Brain microvascular endothelial cell (primary cell): ENCODE data around the gene SPECC1.
A peak's percentile ranks its signal among the peaks of the same experiment; 100 is the strongest.

Experiments
- DNase-seq: peaks from one replicate; pipeline ENCODE4 v3.0.0-alpha.2; 2020
- H3K27ac ChIP-seq: fragments of 250-450 bp; sonication (Bioruptor Pico); 2 replicates; pipeline ENCODE4 v1.5.1; 2020; ENCODE audit warnings: mild to moderate bottlenecking, moderate library complexity
- H3K27me3 ChIP-seq: fragments of 250-450 bp; sonication (Bioruptor Pico); replicated peaks from 2 replicates; pipeline ENCODE4 v1.5.1; 2020; ENCODE audit warnings: mild to moderate bottlenecking
- H3K36me3 ChIP-seq: fragments of 250-450 bp; sonication (Bioruptor Pico); replicated peaks from 2 replicates; pipeline ENCODE4 v1.5.1; 2020; ENCODE audit warnings: mild to moderate bottlenecking
- H3K4me3 ChIP-seq: 2 replicates; pipeline ENCODE4 v1.5.1; 2011; ENCODE audit warnings: low read depth, mild to moderate bottlenecking, control low read depth, low read length, moderate library complexity
- CTCF ChIP-seq: IDR thresholded peaks from 2 replicates; pipeline ENCODE4 v1.5.1; 2011; ENCODE audit warnings: low read depth, mild to moderate bottlenecking, moderate library complexity, low read length, control low read depth, inconsistent platforms; ENCODE audit errors: missing control alignments
- in situ Hi-C: cut with HindIII; loops from 2 replicates; pipeline ENCODE4 v1.10.0; 2017; ENCODE audit warnings: low sequenced_read_pairs, low pct_ligation_motif_present

SPECC1 gene

GRCh38 chr17:19978209-19978802 lies 30.9 kb upstream of the SPECC1 start:
- Histone ChIP-seq H3K27ac (peak overlapping the region; percentile 80), H3K27me3 (no peaks in the 10 kb centered on the region), H3K4me3 (peak overlapping the region; percentile 89), H3K36me3 (no peaks in the 10 kb centered on the region)
- TF ChIP-seq CTCF: no peak
- no peak for DNase-seq
- in situ Hi-C loops: no loop called here

GRCh38 chr17:19978805-19979211 lies 30.4 kb upstream of the SPECC1 start:
- no peaks in the 10 kb centered on the region for H3K36me3 ChIP-seq
- no peak for TF ChIP-seq CTCF
- no peak for DNase-seq
- no peak overlapping the region for H3K4me3 ChIP-seq
- H3K27ac ChIP-seq: no peak overlapping the region
- in situ Hi-C loops: no loop called here
- no peaks in the 10 kb centered on the region for H3K27me3 ChIP-seq

- DNase-seq: no peak
- Histone ChIP-seq H3K27me3 (no peaks in the 10 kb centered on the region), H3K36me3 (no peaks in the 10 kb centered on the region), H3K4me3 (no peak overlapping the region), H3K27ac (no peak overlapping the region)
- no peak for TF ChIP-seq CTCF
- in situ Hi-C loops: no loop called here
These were observed 29.0 kb upstream of the SPECC1 start for GRCh38 chr17:19979917-19980770.

- Histone ChIP-seq H3K36me3 (no peaks in the 10 kb centered on the region), H3K27me3 (no peaks in the 10 kb centered on the region), H3K27ac (no peak overlapping the region), H3K4me3 (no peak overlapping the region)
- no peak for TF ChIP-seq CTCF
- in situ Hi-C loops: no loop called here
- DNase-seq: no peak
These were observed 22.0 kb upstream of the SPECC1 start for GRCh38 chr17:19986941-19987861.

GRCh38 chr17:19987897-19988296 lies 21.3 kb upstream of the SPECC1 start:
- no peak overlapping the region for H3K4me3 ChIP-seq
- DNase-seq: no peak
- H3K27ac ChIP-seq: no peak overlapping the region
- H3K27me3 ChIP-seq: no peaks in the 10 kb centered on the region
- TF ChIP-seq CTCF: no peak
- in situ Hi-C loops: no loop called here
- H3K36me3 ChIP-seq: no peaks in the 10 kb centered on the region
